DND-41 (cell line): ENCODE data around the gene RIN1.

Source experiments
- CTCF ChIP-seq: IDR thresholded peaks from 2 replicates; pipeline ENCODE4 v1.5.1; 2012; ENCODE audit warnings: borderline replicate concordance, low read length, moderate library complexity, mild to moderate bottlenecking; ENCODE audit not compliant: poor library complexity, severe bottlenecking; ENCODE audit errors: extremely low read depth
- EZH2 ChIP-seq: IDR thresholded peaks from 3 replicates; pipeline ENCODE4 v1.6.1; 2012; ENCODE audit warnings: borderline replicate concordance, low read depth, mild to moderate bottlenecking, moderate library complexity, low read length, inconsistent platforms; ENCODE audit not compliant: severe bottlenecking

- TF ChIP-seq CTCF (peak; percentile 34), EZH2 (no peak)
Measured at GRCh38 chr11:66344550-66345315, 8.5 kb upstream of the RIN1 start, which contains the start of gene BRMS1.
